Measurements from ENCODE around the gene NAALADL2.
"Not testable (repeated sequence)": the region's sequence is repeated elsewhere in the genome, so short reads cannot be mapped to it uniquely, and the experiment has no call there.

The NAALADL2 gene

DNA sequence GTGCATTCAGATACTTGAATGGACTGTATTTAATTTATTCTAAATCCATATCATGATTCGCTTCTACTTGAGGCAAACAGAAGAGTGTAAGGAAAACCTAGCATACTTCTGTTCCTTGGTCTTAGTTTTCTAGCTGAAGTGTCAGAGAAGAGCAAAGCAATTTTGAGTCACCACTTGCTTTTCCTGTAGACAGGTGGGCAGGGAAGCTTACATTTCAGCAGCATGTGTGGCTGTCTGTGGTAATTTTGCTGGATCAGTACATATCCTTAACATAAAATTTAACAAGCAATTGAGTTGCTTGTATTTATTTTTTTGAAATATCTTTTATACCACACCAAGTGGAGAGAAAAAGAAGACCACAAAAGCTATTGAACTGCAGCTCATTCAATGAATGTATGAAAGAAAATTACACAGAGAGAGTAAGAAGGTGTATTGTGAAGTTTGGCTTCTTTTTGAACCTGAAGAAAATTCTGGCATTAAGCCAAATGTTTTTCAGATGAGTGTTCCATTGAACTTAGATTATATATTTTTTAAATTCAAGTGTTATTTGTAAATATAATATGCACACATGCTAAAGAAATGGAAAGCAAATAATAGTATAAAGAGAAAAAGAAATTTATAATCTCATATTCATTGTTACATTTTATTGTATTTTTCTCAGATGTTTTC, 747.6 kb downstream of the NAALADL2 start:
- H3K9ac ChIP-seq (ENCODE audit: low read depth, low read length): 0 out of 2 replicates have a peak overlapping the region, but pooled peaks have one; percentile 7
- no peaks in the 10 kb centered on the region for H3K4me1 ChIP-seq (ENCODE audit: control insufficient read depth, insufficient read depth, low read length)
- H3K9me3 ChIP-seq (ENCODE audit: control insufficient read depth, insufficient read depth, low read length): no peaks in the 10 kb centered on the region
- H3K27me3 ChIP-seq (ENCODE audit: control insufficient read depth, insufficient read depth, low read length): no peaks in the 10 kb centered on the region
- H3K4me3 ChIP-seq (ENCODE audit: low read depth, low read length): no peak overlapping the region
- no peak overlapping the region for H3K27ac ChIP-seq (ENCODE audit: low read depth, low read length)
- no peaks in the 10 kb centered on the region for H3K36me3 ChIP-seq (ENCODE audit: control insufficient read depth, insufficient read depth, low read length)

DNA sequence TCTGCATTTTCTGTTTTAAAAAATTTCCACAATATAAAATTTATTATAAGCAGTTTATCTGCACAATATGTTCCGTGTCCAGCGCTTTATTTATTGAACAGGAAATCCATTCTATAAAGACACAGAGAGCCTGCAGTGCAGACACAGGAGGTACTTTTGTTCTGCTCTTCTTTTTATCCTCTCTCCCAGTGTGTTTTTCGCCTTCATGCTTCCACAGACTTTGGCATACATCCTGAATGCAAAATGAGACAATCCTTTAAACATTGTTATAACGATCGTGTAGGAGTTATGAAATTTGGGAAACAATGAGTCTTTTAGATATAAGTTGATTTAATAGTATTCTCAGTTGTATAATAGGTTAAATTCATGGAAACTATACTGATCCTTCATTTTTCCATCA, 749.2 kb downstream of the NAALADL2 start:
- Histone ChIP-seq H3K4me3 (ENCODE audit: low read depth, low read length) (no peak overlapping the region), H3K27ac (ENCODE audit: low read depth, low read length) (no peak overlapping the region), H3K9me3 (ENCODE audit: control insufficient read depth, insufficient read depth, low read length) (no peaks in the 10 kb centered on the region), H3K4me1 (ENCODE audit: control insufficient read depth, insufficient read depth, low read length) (no peaks in the 10 kb centered on the region), H3K27me3 (ENCODE audit: control insufficient read depth, insufficient read depth, low read length) (no peaks in the 10 kb centered on the region), H3K36me3 (ENCODE audit: control insufficient read depth, insufficient read depth, low read length) (no peaks in the 10 kb centered on the region), H3K9ac (ENCODE audit: low read depth, low read length) (no peak overlapping the region)

DNA sequence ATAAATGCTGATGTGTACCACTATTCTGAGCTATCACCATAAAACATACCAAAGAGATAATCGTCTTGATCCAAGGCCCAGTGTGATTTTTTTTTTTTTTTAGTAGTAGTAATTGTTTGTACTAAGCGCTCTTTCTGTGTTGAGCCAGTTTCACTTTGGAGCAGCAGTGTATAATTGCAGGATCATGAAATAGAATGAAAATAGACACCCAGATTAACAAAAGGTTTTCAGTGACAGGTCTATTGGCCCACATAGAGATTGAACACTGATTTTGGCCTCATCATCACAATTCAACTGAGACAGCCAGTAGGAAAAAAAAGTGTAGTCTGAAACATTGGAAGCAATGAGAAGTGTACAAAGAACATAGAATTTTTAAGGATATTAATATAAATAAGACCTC, 749.8 kb downstream of the NAALADL2 start:
- Histone ChIP-seq H3K27me3 (ENCODE audit: control insufficient read depth, insufficient read depth, low read length) (no peaks in the 10 kb centered on the region), H3K9ac (ENCODE audit: low read depth, low read length) (no peak overlapping the region), H3K4me1 (ENCODE audit: control insufficient read depth, insufficient read depth, low read length) (no peaks in the 10 kb centered on the region), H3K9me3 (ENCODE audit: control insufficient read depth, insufficient read depth, low read length) (no peaks in the 10 kb centered on the region), H3K27ac (ENCODE audit: low read depth, low read length) (no peak overlapping the region), H3K36me3 (ENCODE audit: control insufficient read depth, insufficient read depth, low read length) (no peaks in the 10 kb centered on the region), H3K4me3 (ENCODE audit: low read depth, low read length) (no peak overlapping the region)

DNA sequence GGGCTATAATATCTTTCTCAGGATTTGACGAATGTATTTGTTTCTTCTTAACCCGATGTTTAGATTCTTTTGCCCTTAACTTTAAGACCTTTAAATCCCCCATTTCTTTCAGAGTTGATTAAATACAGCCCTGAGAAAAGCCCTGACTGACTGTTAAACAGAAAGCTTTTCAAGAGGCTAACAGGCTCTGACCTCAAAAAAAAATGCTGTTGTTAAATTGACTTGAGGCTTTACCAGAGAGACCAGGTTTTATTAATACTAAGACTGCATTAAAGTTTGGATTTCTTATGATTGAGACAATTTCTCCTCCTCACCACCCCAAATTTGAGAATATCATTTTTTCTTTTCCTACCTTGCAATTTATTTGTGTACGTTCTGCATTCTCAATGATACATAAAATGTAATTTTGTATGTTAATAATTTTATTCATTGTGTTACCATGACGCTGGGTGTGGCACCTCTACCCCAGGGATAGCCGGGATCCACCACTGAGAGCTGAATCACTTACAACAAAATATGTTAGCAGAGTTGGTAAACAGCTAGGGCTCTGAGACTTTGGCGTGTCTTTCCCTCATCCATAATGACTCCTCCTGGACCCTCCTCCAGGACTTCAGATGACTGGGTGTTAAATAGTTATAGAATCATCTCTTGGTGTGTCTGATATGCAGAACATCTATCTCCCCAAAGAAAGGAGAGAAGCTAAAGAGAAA, 753.5 kb downstream of the NAALADL2 start:
- H3K4me3 ChIP-seq (ENCODE audit: low read depth, low read length): no peak overlapping the region
- H3K9ac ChIP-seq (ENCODE audit: low read depth, low read length): no peak overlapping the region
- H3K27me3 ChIP-seq (ENCODE audit: control insufficient read depth, insufficient read depth, low read length): no peaks in the 10 kb centered on the region
- H3K9me3 ChIP-seq (ENCODE audit: control insufficient read depth, insufficient read depth, low read length): no peaks in the 10 kb centered on the region
- H3K27ac ChIP-seq (ENCODE audit: low read depth, low read length): no peak overlapping the region
- H3K4me1 ChIP-seq (ENCODE audit: control insufficient read depth, insufficient read depth, low read length): no peaks in the 10 kb centered on the region
- no peaks in the 10 kb centered on the region for H3K36me3 ChIP-seq (ENCODE audit: control insufficient read depth, insufficient read depth, low read length)

DNA sequence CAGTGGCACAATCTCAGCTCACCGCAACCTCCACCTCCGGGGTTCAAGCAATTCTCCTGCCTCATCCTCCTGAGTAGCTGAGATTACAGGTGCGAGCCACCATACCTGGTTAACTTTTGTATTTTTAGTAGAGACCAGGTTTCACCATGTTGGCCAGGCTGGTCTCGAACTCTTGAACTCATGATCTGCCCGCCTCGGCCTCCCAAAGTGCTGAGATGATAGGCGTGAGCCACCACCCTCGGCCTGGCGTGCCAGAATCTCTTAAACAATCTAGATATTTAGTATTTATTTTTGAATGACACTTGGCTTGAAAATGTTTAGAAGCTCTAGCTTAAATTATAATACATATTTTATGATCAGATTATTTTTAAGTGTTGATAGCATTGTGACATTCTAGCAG, 755.0 kb downstream of the NAALADL2 start:
- not testable (repeated sequence) for H3K27me3 ChIP-seq (ENCODE audit: control insufficient read depth, insufficient read depth, low read length); H3K4me1 ChIP-seq (ENCODE audit: control insufficient read depth, insufficient read depth, low read length); H3K9me3 ChIP-seq (ENCODE audit: control insufficient read depth, insufficient read depth, low read length); H3K4me3 ChIP-seq (ENCODE audit: low read depth, low read length); H3K9ac ChIP-seq (ENCODE audit: low read depth, low read length); H3K36me3 ChIP-seq (ENCODE audit: control insufficient read depth, insufficient read depth, low read length); H3K27ac ChIP-seq (ENCODE audit: low read depth, low read length)

DNA sequence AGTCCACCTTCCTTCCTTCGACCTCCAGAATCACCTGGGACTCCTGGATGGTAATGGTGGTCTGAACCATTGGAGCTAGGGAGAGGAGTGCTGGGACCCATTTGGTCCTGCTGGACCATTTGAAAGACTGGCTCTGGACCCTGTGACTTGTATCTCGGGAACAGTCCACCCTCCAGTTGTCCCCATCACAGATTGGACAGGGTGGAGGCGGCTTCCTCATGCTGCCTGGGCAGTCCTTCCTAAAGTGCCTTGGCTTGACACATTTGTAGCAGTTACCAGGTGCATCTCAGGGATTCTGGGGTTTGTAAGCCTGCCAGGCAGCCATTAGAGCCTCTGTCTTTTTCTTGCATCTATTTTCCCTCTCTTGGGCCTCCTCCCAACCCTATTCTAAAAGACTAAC, 758.1 kb downstream of the NAALADL2 start:
- Histone ChIP-seq H3K4me1 (ENCODE audit: control insufficient read depth, insufficient read depth, low read length) (no peaks in the 10 kb centered on the region), H3K27ac (ENCODE audit: low read depth, low read length) (no peak overlapping the region), H3K36me3 (ENCODE audit: control insufficient read depth, insufficient read depth, low read length) (no peaks in the 10 kb centered on the region), H3K4me3 (ENCODE audit: low read depth, low read length) (no peak overlapping the region), H3K9me3 (ENCODE audit: control insufficient read depth, insufficient read depth, low read length) (no peaks in the 10 kb centered on the region), H3K9ac (ENCODE audit: low read depth, low read length) (no peak overlapping the region), H3K27me3 (ENCODE audit: control insufficient read depth, insufficient read depth, low read length) (no peaks in the 10 kb centered on the region)

DNA sequence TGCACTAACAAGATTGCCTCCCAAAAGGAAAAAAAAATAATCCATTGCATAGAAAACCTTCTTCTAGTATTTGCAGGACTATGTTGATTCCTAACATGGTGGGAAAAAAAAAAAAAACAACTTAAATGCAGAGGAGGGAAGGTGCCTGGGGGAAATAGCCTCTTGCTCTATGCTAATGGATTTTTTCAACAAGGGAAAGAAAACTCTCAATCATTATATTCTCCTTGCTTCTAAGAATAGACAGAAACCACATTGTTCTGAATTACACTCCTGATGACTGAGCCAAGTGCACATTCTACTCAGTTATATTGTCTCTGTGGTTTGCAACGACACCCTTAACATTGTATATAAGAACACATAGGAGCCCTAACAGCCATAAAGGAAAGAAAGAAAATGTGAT, 760.2 kb downstream of the NAALADL2 start:
- no peak overlapping the region for H3K9ac ChIP-seq (ENCODE audit: low read depth, low read length)
- H3K4me1 ChIP-seq (ENCODE audit: control insufficient read depth, insufficient read depth, low read length): no peaks in the 10 kb centered on the region
- no peak overlapping the region for H3K27ac ChIP-seq (ENCODE audit: low read depth, low read length)
- no peaks in the 10 kb centered on the region for H3K36me3 ChIP-seq (ENCODE audit: control insufficient read depth, insufficient read depth, low read length)
- no peak overlapping the region for H3K4me3 ChIP-seq (ENCODE audit: low read depth, low read length)
- H3K9me3 ChIP-seq (ENCODE audit: control insufficient read depth, insufficient read depth, low read length): no peaks in the 10 kb centered on the region
- no peaks in the 10 kb centered on the region for H3K27me3 ChIP-seq (ENCODE audit: control insufficient read depth, insufficient read depth, low read length)

DNA sequence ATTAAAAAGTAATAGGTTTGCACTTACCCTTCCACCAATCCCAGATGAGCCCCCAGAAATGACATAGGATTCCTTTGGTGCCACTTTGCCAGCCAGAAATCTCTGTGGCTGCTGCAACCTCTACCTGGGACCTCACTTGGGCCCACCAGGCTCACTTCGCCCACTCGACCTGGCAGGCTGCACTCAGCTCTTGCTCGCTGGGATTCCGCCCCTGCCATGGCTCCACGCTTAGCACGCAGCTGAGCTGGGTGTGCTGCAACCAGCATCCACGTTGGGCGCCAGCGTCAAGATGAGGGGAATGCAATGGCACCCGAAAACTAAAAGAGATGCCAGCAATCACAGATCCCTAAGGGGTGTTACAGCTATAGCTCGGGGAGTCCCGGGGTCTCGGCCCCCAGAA, 761.0 kb downstream of the NAALADL2 start:
- no peaks in the 10 kb centered on the region for H3K36me3 ChIP-seq (ENCODE audit: control insufficient read depth, insufficient read depth, low read length)
- no peaks in the 10 kb centered on the region for H3K27me3 ChIP-seq (ENCODE audit: control insufficient read depth, insufficient read depth, low read length)
- H3K4me1 ChIP-seq (ENCODE audit: control insufficient read depth, insufficient read depth, low read length): no peaks in the 10 kb centered on the region
- no peak overlapping the region for H3K4me3 ChIP-seq (ENCODE audit: low read depth, low read length)
- no peak overlapping the region for H3K9ac ChIP-seq (ENCODE audit: low read depth, low read length)
- no peaks in the 10 kb centered on the region for H3K9me3 ChIP-seq (ENCODE audit: control insufficient read depth, insufficient read depth, low read length)
- H3K27ac ChIP-seq (ENCODE audit: low read depth, low read length): no peak overlapping the region

DNA sequence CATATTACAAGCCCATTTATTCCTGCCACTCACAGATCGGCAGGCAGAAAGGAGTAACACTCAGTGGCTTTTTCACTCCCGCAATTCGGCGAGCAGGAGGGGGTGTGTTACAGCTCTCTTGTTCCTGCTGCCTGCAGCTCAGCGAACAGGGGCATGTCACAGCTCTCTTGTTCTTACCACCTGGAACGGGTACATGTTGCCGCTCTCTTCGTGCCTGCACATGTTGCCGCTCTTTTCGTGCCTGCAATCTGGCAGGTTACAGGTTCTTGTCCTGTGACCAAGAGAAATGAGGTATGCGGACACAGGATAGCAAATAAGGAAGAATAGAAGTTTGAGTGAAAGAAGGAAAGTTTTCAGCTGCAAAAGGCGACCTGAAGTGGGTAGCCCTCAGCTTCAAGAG, 761.4 kb downstream of the NAALADL2 start:
- Histone ChIP-seq H3K9me3 (ENCODE audit: control insufficient read depth, insufficient read depth, low read length) (no peaks in the 10 kb centered on the region), H3K27me3 (ENCODE audit: control insufficient read depth, insufficient read depth, low read length) (no peaks in the 10 kb centered on the region), H3K4me3 (ENCODE audit: low read depth, low read length) (no peak overlapping the region), H3K36me3 (ENCODE audit: control insufficient read depth, insufficient read depth, low read length) (no peaks in the 10 kb centered on the region), H3K4me1 (ENCODE audit: control insufficient read depth, insufficient read depth, low read length) (no peaks in the 10 kb centered on the region), H3K9ac (ENCODE audit: low read depth, low read length) (no peak overlapping the region), H3K27ac (ENCODE audit: low read depth, low read length) (no peak overlapping the region)

DNA sequence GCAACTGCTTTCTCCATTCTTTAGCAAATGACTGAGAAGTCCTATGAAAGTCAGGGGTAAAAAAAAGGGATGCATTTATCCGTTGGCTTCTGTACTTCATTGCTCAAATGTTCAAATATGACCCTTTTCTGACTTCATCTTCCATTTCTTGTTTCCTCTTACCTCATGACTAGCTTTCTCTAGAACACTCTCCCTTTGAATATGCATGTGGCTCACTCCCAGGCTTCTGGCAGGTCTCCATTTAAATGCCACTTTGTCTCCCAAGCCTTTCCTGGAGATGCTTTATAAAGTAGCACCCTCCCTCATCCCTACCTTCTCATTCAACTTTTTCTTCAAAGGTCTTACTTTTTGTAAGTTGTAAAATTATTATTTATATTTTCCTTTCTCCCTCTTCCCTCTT, 781.8 kb downstream of the NAALADL2 start:
- H3K27ac ChIP-seq (ENCODE audit: low read depth, low read length): no peak overlapping the region
- H3K4me1 ChIP-seq (ENCODE audit: control insufficient read depth, insufficient read depth, low read length): peaks cover 2% of the 10 kb centered on the region; the same call in 1 of the 2 replicates
- H3K36me3 ChIP-seq (ENCODE audit: control insufficient read depth, insufficient read depth, low read length): no peaks in the 10 kb centered on the region
- no peak overlapping the region for H3K4me3 ChIP-seq (ENCODE audit: low read depth, low read length)
- H3K9ac ChIP-seq (ENCODE audit: low read depth, low read length): no peak overlapping the region
- H3K27me3 ChIP-seq (ENCODE audit: control insufficient read depth, insufficient read depth, low read length): no peaks in the 10 kb centered on the region
- H3K9me3 ChIP-seq (ENCODE audit: control insufficient read depth, insufficient read depth, low read length): no peaks in the 10 kb centered on the region

DNA sequence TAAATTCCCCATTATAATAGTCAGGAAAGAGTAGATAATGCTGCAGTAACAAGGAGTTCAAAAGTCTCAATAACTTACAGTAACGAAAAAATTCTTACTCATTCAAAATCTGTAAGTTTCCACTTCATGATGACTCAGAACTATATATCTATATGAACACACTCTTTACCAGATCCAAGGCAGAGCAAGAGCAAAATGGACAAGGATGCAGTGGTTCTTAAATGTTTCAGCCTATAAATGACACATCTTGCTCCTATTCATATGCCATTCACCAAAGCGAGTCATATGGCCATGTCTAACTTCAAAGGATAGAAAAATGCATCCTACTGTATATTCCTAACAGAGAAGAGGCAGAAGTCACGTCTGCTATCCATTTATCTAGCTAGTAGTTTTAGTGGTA, 787.7 kb downstream of the NAALADL2 start:
- H3K4me1 ChIP-seq (ENCODE audit: control insufficient read depth, insufficient read depth, low read length): no peaks in the 10 kb centered on the region
- H3K4me3 ChIP-seq (ENCODE audit: low read depth, low read length): no peak overlapping the region
- no peaks in the 10 kb centered on the region for H3K9me3 ChIP-seq (ENCODE audit: control insufficient read depth, insufficient read depth, low read length)
- no peaks in the 10 kb centered on the region for H3K36me3 ChIP-seq (ENCODE audit: control insufficient read depth, insufficient read depth, low read length)
- no peak overlapping the region for H3K9ac ChIP-seq (ENCODE audit: low read depth, low read length)
- H3K27me3 ChIP-seq (ENCODE audit: control insufficient read depth, insufficient read depth, low read length): no peaks in the 10 kb centered on the region
- H3K27ac ChIP-seq (ENCODE audit: low read depth, low read length): no peak overlapping the region

Measured in HUES48 (cell line).